Fibroblast of villous mesenchyme (primary cell): ENCODE measurements around the gene NCKAP5. TPM values are rescaled to one million over a fixed set of nuclear protein-coding genes. Genes with fewer than 3 reads are reported as not detected.

Experiments used
- DNase-seq: peaks from one replicate; pipeline ENCODE4 v3.0.0-alpha.2; 2010; ENCODE audit warnings: low read depth
- H3K4me3 ChIP-seq: 2 replicates; pipeline ENCODE4 v1.5.1; 2011; ENCODE audit warnings: low read depth, mild to moderate bottlenecking, low read length
- CTCF ChIP-seq: IDR thresholded peaks from 2 replicates; pipeline ENCODE4 v1.5.1; 2012; ENCODE audit warnings: low read depth, mild to moderate bottlenecking, low read length; ENCODE audit not compliant: insufficient read depth
- total RNA-seq: library from RNA; depleted of rRNA; stranded (reverse); fragments of >200 nt; gene quantifications from 2 replicates; pipeline ENCODE4 v1.2.3, GENCODE V29; 2012

NCKAP5 gene
- total RNA-seq, 1 donor = 47.9 TPM

GRCh38 chr2:132782176-132782783, 786.0 kb downstream of the NCKAP5 start:
- no peak for TF ChIP-seq CTCF
- no peak overlapping the region for H3K4me3 ChIP-seq
- DNase-seq = no peak

- DNase-seq = no peak
- H3K4me3 ChIP-seq = no peak overlapping the region
- TF ChIP-seq CTCF = no peak
Measured at GRCh38 chr2:132780651-132781050, 787.6 kb downstream of the NCKAP5 start.

DNA sequence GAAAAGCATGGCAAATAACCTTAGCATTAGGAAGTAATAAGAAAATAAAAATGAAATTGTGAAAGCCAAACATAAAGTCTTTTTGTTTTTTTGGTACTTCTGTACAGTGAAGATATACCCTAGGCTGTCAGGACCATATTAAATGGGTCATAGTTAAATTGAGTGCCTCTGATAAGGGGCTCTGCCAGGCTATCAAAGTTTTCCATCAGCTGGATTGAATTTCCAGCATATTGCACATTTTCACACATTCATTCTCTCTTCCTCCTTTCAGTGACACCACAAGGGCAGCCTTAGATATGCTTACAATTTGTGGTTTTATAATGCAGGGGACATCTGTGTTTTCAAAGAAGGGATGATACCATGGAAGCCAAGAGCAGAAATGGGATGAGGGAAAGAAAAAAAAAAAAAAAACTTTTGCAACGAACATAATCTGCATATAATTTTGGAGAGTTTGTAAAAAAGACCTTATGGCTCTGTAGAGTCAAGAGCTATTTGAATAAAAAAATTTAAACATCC, 789.0 kb downstream of the NCKAP5 start:
- no peak for DNase-seq
- no peak overlapping the region for H3K4me3 ChIP-seq
- TF ChIP-seq CTCF = no peak

GRCh38 chr2:132776287-132776686, 792.0 kb downstream of the NCKAP5 start:
- no peak overlapping the region for H3K4me3 ChIP-seq
- TF ChIP-seq CTCF = no peak
- DNase-seq = no peak

DNA sequence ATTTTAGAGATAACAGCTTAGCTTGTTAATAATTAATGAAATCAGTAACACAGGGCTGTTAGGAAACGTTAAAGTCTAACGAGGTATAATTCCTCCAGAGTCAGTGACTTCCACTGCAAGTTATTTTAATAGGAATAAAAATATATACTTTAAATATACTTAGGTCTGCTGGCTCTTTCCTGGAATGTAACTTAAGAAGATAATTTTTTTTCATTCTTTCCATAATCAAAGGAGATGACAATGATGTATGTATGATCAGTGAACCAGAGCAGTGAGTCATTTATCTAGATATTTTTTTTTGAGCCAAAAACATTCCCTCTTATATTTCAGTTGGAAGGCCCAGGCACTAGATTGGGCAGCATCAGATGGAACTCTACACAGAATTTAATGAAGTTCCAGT, 794.1 kb downstream of the NCKAP5 start:
- no peak for DNase-seq
- no peak for TF ChIP-seq CTCF
- no peak overlapping the region for H3K4me3 ChIP-seq

- no peak for TF ChIP-seq CTCF
- no peak overlapping the region for H3K4me3 ChIP-seq
- DNase-seq = no peak
Measured at GRCh38 chr2:132773331-132773730, 794.9 kb downstream of the NCKAP5 start.

DNA sequence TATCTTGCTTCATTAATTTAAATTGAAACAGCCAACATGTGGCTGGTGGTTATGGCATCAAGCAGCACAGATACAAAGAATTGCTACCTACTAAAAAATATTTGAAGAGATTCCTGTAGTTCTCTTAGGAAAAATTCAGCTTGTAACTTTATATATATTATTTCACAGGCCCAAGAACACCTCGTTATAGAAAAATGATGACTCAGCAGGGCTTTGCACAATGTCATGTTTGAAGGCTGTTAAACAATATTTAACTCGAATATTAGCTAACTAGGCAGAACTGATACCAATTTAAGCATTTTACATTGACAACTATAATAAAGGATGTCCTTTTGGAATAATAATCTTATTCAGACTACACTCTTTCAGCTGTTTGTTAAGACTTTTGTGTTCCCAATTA, 795.9 kb downstream of the NCKAP5 start:
- DNase-seq = no peak
- H3K4me3 ChIP-seq = no peak overlapping the region
- no peak for TF ChIP-seq CTCF
